A549 (cell line): ENCODE data around the gene NDFIP1.

Experiments
- CBX2 ChIP-seq: fragments of 200-600 bp; sonication (generic); IDR thresholded peaks from 2 replicates; pipeline ENCODE4 v1.6.1; 2016; ENCODE audit warnings: low read depth, mild to moderate bottlenecking, borderline replicate concordance
- POLR2A ChIP-seq: IDR thresholded peaks from 2 replicates; pipeline ENCODE4 v1.6.1; 2012; ENCODE audit warnings: mild to moderate bottlenecking, low read length
- TF ChIP-seq, protein P1 (sequence below): fragments of >200 bp; sonication (Bioruptor Twin); formaldehyde crosslinking; IDR thresholded peaks from 3 replicates; pipeline ENCODE4 v1.5.1; 2016

DNA sequence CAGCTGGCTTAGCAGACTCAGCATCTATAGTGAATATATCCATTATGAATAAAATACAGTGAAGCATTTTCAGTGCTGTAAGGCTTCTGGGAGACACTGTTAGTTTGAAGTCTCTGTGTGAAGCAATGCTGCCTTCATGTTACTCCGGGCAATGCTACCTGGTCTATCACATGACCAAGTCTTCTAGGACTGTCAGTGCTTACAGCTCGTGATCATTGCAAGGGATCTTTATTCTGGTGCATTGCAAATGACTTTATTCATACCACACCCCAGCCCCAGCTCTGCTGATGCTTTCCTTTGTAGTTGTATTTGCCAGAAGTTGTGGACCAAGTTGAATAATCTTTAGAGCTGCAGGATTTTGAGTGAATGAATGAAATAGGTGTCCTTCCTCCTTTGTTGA, 21.9 kb upstream of the NDFIP1 start:
- TF ChIP-seq, protein P1, sequence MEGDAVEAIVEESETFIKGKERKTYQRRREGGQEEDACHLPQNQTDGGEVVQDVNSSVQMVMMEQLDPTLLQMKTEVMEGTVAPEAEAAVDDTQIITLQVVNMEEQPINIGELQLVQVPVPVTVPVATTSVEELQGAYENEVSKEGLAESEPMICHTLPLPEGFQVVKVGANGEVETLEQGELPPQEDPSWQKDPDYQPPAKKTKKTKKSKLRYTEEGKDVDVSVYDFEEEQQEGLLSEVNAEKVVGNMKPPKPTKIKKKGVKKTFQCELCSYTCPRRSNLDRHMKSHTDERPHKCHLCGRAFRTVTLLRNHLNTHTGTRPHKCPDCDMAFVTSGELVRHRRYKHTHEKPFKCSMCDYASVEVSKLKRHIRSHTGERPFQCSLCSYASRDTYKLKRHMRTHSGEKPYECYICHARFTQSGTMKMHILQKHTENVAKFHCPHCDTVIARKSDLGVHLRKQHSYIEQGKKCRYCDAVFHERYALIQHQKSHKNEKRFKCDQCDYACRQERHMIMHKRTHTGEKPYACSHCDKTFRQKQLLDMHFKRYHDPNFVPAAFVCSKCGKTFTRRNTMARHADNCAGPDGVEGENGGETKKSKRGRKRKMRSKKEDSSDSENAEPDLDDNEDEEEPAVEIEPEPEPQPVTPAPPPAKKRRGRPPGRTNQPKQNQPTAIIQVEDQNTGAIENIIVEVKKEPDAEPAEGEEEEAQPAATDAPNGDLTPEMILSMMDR, result no peak
- TF ChIP-seq CBX2, result no peak
- TF ChIP-seq POLR2A, result no peak
